Measurements from ENCODE around the gene OTOP1.
"Not testable (repeated sequence)": the region's sequence is repeated elsewhere in the genome, so short reads cannot be mapped to it uniquely, and the experiment has no call there.

OTOP1 gene

DNA sequence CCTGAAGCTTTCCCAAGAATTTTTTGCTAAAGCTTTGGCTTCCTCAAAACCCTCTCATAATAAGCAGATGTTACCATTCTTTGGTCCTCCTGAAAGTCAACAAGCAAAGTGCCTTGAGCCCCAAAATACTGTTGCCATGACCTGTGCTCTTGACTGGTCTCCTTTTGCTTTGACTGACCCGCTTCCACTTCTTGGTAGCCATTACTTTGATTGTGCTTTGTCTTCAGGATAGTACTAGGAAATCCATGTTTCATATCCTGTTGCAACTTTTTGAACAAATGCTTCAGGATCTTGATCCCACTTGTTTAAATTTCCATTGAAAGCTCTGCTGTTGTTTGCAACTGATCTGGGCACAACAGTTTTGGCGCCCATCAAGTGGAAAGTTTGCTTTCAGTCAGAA, 6.9 kb upstream of the OTOP1 start:
- DNase-seq (ENCODE audit: low read depth in 2 of 2): no peak

GRCh38 chr4:4228356-4228668, 1.6 kb upstream of the OTOP1 start:
- no peak for DNase-seq (ENCODE audit: low read depth in 2 of 2)

- no peak for DNase-seq (ENCODE audit: low read depth in 2 of 2)
Measured at GRCh38 chr4:4227510-4228355, 1.0 kb upstream of the OTOP1 start.

- DNase-seq (ENCODE audit: low read depth in 2 of 2): no peak
Measured at GRCh38 chr4:4225915-4226605, 669 bp downstream of the OTOP1 start.

DNA sequence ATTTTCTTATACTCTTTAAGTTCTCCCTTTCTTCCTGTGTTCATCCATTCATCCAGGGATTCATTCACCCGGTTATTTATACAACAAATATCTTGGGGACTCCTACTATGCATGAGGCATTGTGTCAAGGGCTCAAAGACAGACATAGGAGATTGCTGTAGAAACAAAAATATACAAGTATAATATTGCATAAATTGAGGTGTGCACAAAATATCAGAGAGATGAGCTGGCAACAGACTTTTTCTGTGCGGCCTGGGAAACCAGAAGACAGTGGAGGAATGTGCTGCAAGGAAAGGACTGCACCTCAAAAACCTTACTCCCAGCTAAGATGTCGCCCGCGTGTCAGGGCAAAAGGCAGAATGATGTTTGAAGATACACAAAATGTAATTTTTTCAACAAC, 9.6 kb downstream of the OTOP1 start:
- no peak for DNase-seq (ENCODE audit: low read depth in 2 of 2)

DNA sequence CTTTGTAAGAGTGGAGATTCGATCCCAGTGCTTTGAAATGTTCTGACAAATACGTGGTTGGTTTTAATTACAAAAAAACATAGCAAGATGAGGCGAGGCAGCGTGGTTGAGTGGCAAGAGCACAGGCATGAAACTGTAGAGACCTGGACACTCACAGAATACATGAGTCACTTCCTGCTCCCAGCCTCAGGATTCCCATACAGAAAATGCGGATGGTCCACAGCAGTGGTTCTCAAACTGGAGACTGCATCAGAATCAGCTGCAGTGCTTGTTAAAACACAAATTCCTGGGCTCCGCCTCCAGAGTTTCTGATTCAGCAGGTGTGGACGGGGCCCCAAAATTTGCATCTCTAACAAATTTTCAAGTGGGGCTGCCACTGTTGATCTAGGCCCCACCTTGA, 10.1 kb downstream of the OTOP1 start:
- DNase-seq (ENCODE audit: low read depth in 2 of 2): no peak

- DNase-seq (ENCODE audit: low read depth in 2 of 2): not testable (repeated sequence)
Measured at GRCh38 chr4:4213674-4214073, 13.1 kb downstream of the OTOP1 start.

- DNase-seq (ENCODE audit: low read depth in 2 of 2): no peak
Measured at GRCh38 chr4:4206204-4206603, 20.5 kb downstream of the OTOP1 start.

GRCh38 chr4:4204401-4204745, 22.4 kb downstream of the OTOP1 start:
- no peak for DNase-seq (ENCODE audit: low read depth in 2 of 2)

- DNase-seq (ENCODE audit: low read depth in 2 of 2): no peak
Measured at GRCh38 chr4:4203688-4204400, 22.9 kb downstream of the OTOP1 start.

DNA sequence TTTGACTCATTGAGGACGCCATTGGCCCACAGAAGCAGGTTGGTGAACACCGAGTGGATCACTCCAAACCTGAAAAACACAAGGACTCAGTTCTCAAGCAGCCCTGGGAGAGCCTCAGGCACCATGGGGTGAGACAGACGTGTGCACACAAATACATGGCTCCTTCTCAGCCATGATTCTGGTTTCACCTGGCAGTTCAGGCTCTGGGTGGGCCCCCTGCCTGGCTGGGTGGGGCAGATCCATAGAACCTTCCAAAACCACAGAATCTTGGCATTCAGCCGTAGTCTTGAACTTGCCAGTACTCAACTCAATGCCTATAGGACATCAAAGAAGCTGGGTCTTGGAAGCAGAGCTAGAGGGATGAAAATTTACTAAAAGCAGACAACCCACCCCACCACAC, 24.2 kb downstream of the OTOP1 start:
- DNase-seq (ENCODE audit: low read depth in 2 of 2): no peak

- no peak for DNase-seq (ENCODE audit: low read depth in 2 of 2)
Measured at GRCh38 chr4:4200624-4201023, 26.1 kb downstream of the OTOP1 start.

DNA sequence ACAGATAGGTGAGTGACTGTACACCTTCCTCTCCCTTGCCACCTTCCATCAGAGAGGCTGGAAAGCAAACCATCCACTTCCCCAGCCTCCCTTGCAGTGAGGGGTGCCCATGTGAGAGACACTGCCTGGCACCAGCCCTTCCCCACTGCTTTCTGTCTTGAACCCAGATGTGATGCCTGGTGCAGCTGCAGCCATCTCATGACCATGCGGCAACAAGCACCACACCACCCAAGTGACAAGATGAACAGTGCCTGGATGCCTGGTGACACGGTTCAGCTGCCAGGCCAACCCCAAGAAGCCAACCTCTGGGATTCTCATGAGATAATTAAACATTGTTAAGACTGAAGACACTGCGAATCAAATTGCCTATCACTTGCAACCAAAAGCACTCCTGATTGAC, 31.4 kb downstream of the OTOP1 start:
- no peak for DNase-seq (ENCODE audit: low read depth in 2 of 2)

DNA sequence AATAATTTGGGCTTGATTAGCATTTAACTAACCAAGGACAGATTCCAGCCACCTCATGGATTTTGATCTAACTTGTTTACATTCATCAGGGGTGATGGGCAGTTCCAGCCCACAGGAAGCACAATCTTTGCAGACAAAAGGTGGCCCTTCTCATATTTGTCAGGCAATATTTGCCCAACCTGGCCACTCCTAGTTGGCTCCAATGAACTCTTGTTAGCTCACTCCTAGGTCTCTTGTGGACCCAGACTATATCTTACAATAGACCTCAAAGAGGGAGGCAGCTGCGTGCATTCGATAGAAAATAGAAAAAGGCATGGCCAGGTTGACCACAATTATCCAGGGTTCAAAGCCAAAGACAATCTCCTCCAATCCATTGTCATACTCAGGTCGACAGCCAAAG, 38.2 kb downstream of the OTOP1 start:
- DNase-seq (ENCODE audit: low read depth in 2 of 2): not testable (repeated sequence)

- DNase-seq (ENCODE audit: low read depth in 2 of 2): no peak
Measured at GRCh38 chr4:4185528-4185927, 41.2 kb downstream of the OTOP1 start.

- DNase-seq (ENCODE audit: low read depth in 2 of 2): no peak
Measured at GRCh38 chr4:4182835-4183568, 43.7 kb downstream of the OTOP1 start.

DNA sequence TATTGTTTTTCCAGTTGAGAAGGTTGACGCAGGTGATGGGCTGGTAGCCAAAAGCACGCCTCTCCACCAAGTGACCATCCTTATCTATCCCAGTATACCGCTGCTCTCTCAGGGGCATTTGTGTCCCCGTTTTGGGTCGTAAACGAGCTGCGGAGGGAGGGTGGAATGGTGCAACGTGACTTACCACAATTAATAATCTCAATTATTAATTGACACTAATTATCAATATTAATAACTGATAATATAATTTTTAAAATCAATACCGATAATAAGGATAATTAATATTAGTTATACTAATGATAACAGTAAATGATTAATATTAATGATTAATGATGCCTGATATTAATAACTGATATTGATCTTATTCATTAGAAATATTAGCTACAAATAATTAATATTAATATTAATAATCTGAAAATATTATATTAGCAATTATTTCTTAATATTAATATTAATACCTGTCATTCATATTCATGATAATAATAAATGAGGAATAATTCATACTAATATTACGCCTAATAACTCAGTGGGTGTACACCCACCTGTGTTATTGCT, 56.1 kb downstream of the OTOP1 start:
- no peak for DNase-seq (ENCODE audit: low read depth in 2 of 2)

DNA sequence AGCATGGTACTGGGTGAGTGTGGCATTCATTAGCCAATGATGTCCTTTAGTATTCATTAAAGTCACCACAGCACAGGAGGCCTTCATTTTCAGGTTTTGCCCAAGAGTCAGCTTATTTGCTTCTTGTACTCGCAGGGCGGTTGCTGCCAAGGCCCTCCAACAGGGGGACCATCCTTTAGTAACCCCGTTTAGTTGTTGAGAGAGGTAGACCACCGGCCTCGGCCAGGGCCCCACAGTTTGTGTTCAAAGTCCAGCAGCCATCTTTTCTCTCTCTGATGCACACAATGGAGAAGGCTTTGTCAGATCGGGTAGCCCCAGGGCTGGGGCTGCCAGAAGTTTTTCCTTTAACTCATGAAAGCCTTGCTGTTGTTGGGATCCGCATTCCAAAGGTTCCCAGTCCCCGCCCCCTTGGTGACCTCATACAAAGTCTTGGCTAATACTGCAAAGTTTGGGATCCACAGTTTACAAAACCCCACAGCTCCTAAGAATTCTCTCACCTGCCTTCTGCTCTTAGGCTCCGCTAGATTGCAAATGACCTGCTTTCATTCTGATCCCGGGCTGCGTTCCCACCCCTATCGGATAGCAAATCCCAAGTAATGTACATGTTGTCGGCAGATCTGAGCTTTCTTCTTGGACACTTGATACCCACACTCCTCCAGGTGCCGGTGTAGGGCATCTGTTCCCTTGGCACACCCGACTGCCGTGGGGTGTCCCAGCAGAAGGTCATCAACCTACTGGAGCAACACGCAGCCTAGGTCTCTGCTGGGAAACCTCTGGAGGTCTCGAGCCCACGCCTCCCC, 58.5 kb downstream of the OTOP1 start:
- DNase-seq (ENCODE audit: low read depth in 2 of 2): not testable (repeated sequence)

DNA sequence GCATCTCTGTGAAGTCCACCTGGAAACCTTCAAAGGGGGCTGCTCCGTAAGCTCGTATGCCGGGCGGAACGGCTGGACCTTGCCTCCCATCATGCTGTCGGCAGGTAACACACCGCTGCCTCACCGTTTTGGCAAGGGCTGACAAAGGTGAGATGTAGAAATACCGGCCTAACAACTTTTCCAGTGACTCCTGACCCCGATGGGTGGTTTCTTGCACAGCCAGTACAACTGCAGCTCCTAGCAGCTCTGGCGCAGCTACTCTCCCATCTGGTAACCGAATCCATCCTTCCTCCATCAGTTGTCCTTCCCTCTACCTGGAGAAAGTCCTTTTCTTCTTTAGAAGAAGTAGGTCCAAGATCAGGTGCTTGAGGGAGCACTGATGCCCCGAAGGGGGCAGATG, 59.7 kb downstream of the OTOP1 start:
- DNase-seq (ENCODE audit: low read depth in 2 of 2): not testable (repeated sequence)

GRCh38 chr4:4165701-4166392, 60.9 kb downstream of the OTOP1 start:
- not testable (repeated sequence) for DNase-seq (ENCODE audit: low read depth in 2 of 2)

Data from fibroblast of skin of left quadriceps (primary cell).